NCI-H1417 (cell line): ENCODE results near the gene IMPACT.
A peak's percentile ranks its signal among the peaks of the same experiment; 100 is the strongest.

Source experiments
- DNase-seq, 3 experiments: peaks; one replicate each; lab custom pipeline; 2025; lab: John Stamatoyannopoulos, UW

The IMPACT gene

GRCh38 chr18:24426398-24427294 is at the start of gene IMPACT:
IMPACT (plus strand) TSS chr18:24426670; CDS start chr18:24426757, 87 bp downstream.
- DNase-seq: peak; percentile 75 to 95 (median 93)

- DNase-seq: no peak
Observed at GRCh38 chr18:24378598-24378997, 47.9 kb upstream of the IMPACT start.

GRCh38 chr18:24380163-24380747 is 46.2 kb upstream of the IMPACT start:
- no peak for DNase-seq

- DNase-seq: no peak
Observed at GRCh38 chr18:24381126-24381525, 45.3 kb upstream of the IMPACT start.

- no peak for DNase-seq
Observed at GRCh38 chr18:24386681-24387080, 39.8 kb upstream of the IMPACT start.

GRCh38 chr18:24388957-24389356 is 37.5 kb upstream of the IMPACT start:
- no peak for DNase-seq

GRCh38 chr18:24395049-24395795 is 31.2 kb upstream of the IMPACT start:
- DNase-seq: no peak

GRCh38 chr18:24396082-24396633 is 30.3 kb upstream of the IMPACT start:
- DNase-seq: no peak

GRCh38 chr18:24397131-24397693 is 29.3 kb upstream of the IMPACT start:
- peak in 2 of 3 experiments; percentile 69 to 89 for DNase-seq

- peak; percentile 92 to 95 (median 95) for DNase-seq
Observed at GRCh38 chr18:24397694-24398368, 28.6 kb upstream of the IMPACT start, which contains the start of gene OSBPL1A. OSBPL1A (minus strand) TSS chr18:24397824; CDS start chr18:24377533, 20,291 bp downstream.

GRCh38 chr18:24398540-24398939 is 27.9 kb upstream of the IMPACT start:
- no peak for DNase-seq

- DNase-seq: no peak
Observed at GRCh38 chr18:24400587-24400986, 25.9 kb upstream of the IMPACT start.

GRCh38 chr18:24402209-24402785 is 24.2 kb upstream of the IMPACT start:
- DNase-seq: no peak

- DNase-seq: no peak
Observed at GRCh38 chr18:24403076-24403475, 23.4 kb upstream of the IMPACT start.

- DNase-seq: no peak
Observed at GRCh38 chr18:24404591-24404990, 21.9 kb upstream of the IMPACT start.

GRCh38 chr18:24408496-24408895 is 18.0 kb upstream of the IMPACT start:
- DNase-seq: no peak

- peak in 1 of 3 experiments; percentile 25 for DNase-seq
Observed at GRCh38 chr18:24413148-24413547, 13.3 kb upstream of the IMPACT start.

GRCh38 chr18:24414349-24415003 is 12.0 kb upstream of the IMPACT start:
- DNase-seq: no peak

- DNase-seq: no peak
Observed at GRCh38 chr18:24417480-24417879, 9.0 kb upstream of the IMPACT start.

- DNase-seq: no peak
Observed at GRCh38 chr18:24420551-24420950, 5.9 kb upstream of the IMPACT start.
